ENCODE results near the gene UBQLN1.

UBQLN1 gene

DNA sequence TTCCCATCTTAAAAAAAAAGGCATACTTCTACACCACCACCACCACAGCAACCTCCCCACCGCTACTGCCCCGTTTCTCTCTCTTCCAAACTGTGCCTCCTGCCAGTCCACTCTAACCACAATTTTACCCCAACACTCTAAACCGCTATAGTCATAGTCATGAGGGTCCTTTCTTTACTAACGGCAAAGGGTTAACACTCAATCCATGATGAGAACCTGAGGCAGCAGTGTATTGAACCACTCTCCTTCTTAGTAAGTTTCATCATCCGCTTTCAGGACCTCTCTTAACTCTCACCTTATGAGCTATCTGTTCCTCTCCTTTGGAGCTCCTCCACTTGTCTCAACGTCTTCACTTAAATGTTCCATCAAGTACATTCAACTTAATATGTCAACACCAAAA, 50.8 kb downstream of the UBQLN1 start:
- 93 to 96% methylated on average over 6 of the region's 6 CpGs for WGBS, 2 experiments (ENCODE audit: insufficient coverage in 2 of 2)
- no peaks in the 10 kb centered on the region for H3K4me1 ChIP-seq (ENCODE audit: control insufficient read depth, insufficient read depth, low read length, poor library complexity, severe bottlenecking)
- H3K36me3 ChIP-seq (ENCODE audit: control insufficient read depth, insufficient read depth, low read length) = peaks cover 93% of the 10 kb centered on the region
- no peak overlapping the region for H3K4me3 ChIP-seq (ENCODE audit: extremely low read depth, insufficient read depth, low read length, poor library complexity, severe bottlenecking)
- no peak overlapping the region for H3K27ac ChIP-seq (ENCODE audit: low read depth, low read length, severe bottlenecking)
- H3K9me3 ChIP-seq (ENCODE audit: control insufficient read depth, low read length) = no peaks in the 10 kb centered on the region

DNA sequence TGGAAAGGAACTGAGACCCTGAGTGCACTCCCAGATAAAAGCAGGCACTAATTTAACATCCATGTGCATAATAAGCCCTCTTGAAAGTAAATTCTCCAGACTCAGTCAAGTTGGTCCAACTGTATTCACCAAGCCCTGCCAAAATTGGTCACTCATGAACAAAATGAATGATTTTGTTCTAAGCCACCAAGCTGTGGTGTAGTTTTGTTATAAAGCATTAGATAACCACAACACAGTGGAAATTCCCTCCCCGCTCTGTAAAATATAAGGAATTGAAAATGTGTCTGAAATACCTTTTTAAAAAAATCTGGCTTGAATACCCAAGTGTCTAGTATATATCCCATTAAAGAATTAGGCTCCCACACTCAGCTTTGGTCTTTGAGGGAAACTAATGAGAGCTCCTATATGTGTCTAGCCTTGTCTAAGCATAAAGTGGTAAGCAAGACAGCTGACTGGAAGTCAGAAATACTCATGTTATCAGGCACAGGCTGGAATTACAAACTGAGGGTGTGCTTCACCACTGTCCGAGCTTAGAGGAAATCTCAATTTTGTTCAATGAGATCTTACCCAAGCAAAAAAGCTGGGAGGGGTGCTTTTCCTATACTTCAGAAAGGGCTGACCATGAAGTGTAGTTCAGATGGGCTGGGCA, 51.6 kb downstream of the UBQLN1 start:
- Histone ChIP-seq H3K4me3 (ENCODE audit: extremely low read depth, insufficient read depth, low read length, poor library complexity, severe bottlenecking) (no peak overlapping the region), H3K9me3 (ENCODE audit: control insufficient read depth, low read length) (no peaks in the 10 kb centered on the region), H3K27ac (ENCODE audit: low read depth, low read length, severe bottlenecking) (no peak overlapping the region), H3K4me1 (ENCODE audit: control insufficient read depth, insufficient read depth, low read length, poor library complexity, severe bottlenecking) (no peaks in the 10 kb centered on the region), H3K36me3 (ENCODE audit: control insufficient read depth, insufficient read depth, low read length) (peaks cover 93% of the 10 kb centered on the region)
- WGBS, 2 experiments (ENCODE audit: insufficient coverage in 2 of 2) = 100% methylated on average over 1 of the region's 2 CpGs; no CpG with 5 or more reads in 1 of the 2 experiments

DNA sequence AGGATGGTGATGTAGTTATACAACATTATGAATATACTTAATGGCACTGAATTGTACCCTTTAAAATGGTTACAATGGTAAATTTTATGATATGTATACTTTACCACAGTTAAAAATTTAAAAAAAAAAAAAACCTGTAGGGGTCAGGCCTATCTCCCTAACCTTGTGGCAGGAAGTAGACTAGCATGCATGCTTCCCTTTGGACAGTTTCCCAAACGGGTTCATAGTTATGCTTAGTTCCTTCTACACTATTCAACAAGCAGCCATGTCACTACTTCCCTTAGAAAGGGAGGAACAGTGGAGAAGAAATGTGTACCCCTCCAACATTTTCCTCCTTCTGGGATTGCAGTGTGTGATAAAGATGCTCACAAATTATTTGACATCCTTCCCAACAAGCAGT, 52.3 kb downstream of the UBQLN1 start:
- WGBS, 2 experiments (ENCODE audit: insufficient coverage in 2 of 2) = 100% methylated on average over 1 of the region's 1 CpG; no CpG with 5 or more reads in 1 of the 2 experiments
- H3K36me3 ChIP-seq (ENCODE audit: control insufficient read depth, insufficient read depth, low read length) = peaks cover 93% of the 10 kb centered on the region
- H3K27ac ChIP-seq (ENCODE audit: low read depth, low read length, severe bottlenecking) = no peak overlapping the region
- H3K9me3 ChIP-seq (ENCODE audit: control insufficient read depth, low read length) = no peaks in the 10 kb centered on the region
- H3K4me1 ChIP-seq (ENCODE audit: control insufficient read depth, insufficient read depth, low read length, poor library complexity, severe bottlenecking) = no peaks in the 10 kb centered on the region
- no peak overlapping the region for H3K4me3 ChIP-seq (ENCODE audit: extremely low read depth, insufficient read depth, low read length, poor library complexity, severe bottlenecking)

DNA sequence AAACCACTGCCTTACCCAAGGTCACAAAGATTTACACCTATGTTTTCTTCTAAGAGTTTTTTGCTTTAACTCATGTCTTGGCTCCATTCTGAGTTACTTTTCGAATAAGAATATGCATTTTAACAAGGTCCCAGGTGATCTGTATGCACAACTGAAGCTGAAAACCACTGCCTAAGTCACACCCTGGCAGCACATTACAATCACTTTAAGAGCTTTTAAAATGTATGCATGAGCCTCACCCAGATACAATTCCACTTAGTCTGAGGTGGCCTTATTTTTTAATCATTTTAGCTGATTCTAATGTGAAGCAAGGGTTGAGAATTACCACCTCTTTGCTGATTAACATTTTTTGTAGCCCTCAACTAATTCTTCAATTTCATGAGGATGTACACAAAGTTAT, 55.3 kb downstream of the UBQLN1 start:
- Histone ChIP-seq H3K4me1 (ENCODE audit: control insufficient read depth, insufficient read depth, low read length, poor library complexity, severe bottlenecking) (no peaks in the 10 kb centered on the region), H3K36me3 (ENCODE audit: control insufficient read depth, insufficient read depth, low read length) (peaks cover 78% of the 10 kb centered on the region), H3K27ac (ENCODE audit: low read depth, low read length, severe bottlenecking) (no peak overlapping the region), H3K9me3 (ENCODE audit: control insufficient read depth, low read length) (no peaks in the 10 kb centered on the region), H3K4me3 (ENCODE audit: extremely low read depth, insufficient read depth, low read length, poor library complexity, severe bottlenecking) (no peak overlapping the region)
- 90 to 100% methylated on average over 1 of the region's 1 CpG for WGBS, 2 experiments (ENCODE audit: insufficient coverage in 2 of 2)

DNA sequence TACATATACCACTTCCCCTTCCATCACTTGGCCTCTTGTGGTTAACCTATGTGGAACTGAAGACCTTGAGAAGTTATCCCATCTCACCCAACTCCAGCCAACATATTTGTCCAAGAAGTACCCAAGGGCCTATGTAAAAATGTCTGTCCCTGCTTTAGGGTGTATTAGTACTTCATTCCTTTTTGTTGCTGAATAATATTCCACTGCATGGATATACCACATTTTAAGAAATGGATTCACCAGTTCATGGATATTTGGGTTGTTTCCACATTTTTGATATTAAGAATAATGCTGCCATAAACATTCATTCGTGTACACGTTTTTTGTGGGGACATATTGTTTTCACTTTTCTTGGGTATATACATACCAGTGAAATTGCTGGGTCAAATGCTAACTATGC, 56.2 kb downstream of the UBQLN1 start:
- peaks cover 78% of the 10 kb centered on the region for H3K36me3 ChIP-seq (ENCODE audit: control insufficient read depth, insufficient read depth, low read length)
- WGBS, 2 experiments (ENCODE audit: insufficient coverage in 2 of 2) = 90% methylated on average over 2 of the region's 2 CpGs; no CpG with 5 or more reads in 1 of the 2 experiments

DNA sequence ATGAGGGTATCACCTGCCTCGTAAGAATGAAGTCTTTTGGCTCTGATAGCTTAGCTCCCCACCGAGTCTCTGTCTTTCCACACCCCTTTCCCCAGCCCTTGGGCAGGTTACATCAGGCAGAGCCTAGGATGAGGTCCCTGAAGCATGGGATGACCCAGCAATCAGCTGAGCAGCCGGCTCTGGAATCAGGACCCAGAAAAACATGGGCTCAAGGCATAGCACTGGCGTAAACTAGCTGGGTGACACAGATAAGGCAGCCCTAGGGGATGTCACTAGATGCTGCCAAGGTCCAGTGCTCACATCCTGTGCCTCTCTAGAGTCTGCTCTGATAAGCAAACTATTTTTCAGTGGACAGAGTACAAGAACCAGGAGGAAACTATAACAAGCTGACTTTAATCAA, 58.2 kb downstream of the UBQLN1 start:
- H3K27ac ChIP-seq (ENCODE audit: low read depth, low read length, severe bottlenecking) = no peak overlapping the region
- no peaks in the 10 kb centered on the region for H3K9me3 ChIP-seq (ENCODE audit: control insufficient read depth, low read length)
- peaks cover 66% of the 10 kb centered on the region for H3K36me3 ChIP-seq (ENCODE audit: control insufficient read depth, insufficient read depth, low read length)
- no peak overlapping the region for H3K4me3 ChIP-seq (ENCODE audit: extremely low read depth, insufficient read depth, low read length, poor library complexity, severe bottlenecking)
- no peaks in the 10 kb centered on the region for H3K4me1 ChIP-seq (ENCODE audit: control insufficient read depth, insufficient read depth, low read length, poor library complexity, severe bottlenecking)
- 73 to 93% methylated on average over 4 of the region's 4 CpGs for WGBS, 2 experiments (ENCODE audit: insufficient coverage in 2 of 2)

More for the DNA sequence above, 56.2 kb downstream of the UBQLN1 start:
- H3K4me1 ChIP-seq (ENCODE audit: control insufficient read depth, insufficient read depth, low read length, poor library complexity, severe bottlenecking) = no peaks in the 10 kb centered on the region
- no peak overlapping the region for H3K4me3 ChIP-seq (ENCODE audit: extremely low read depth, insufficient read depth, low read length, poor library complexity, severe bottlenecking)
- no peak overlapping the region for H3K27ac ChIP-seq (ENCODE audit: low read depth, low read length, severe bottlenecking)
- no peaks in the 10 kb centered on the region for H3K9me3 ChIP-seq (ENCODE audit: control insufficient read depth, low read length)

DNA sequence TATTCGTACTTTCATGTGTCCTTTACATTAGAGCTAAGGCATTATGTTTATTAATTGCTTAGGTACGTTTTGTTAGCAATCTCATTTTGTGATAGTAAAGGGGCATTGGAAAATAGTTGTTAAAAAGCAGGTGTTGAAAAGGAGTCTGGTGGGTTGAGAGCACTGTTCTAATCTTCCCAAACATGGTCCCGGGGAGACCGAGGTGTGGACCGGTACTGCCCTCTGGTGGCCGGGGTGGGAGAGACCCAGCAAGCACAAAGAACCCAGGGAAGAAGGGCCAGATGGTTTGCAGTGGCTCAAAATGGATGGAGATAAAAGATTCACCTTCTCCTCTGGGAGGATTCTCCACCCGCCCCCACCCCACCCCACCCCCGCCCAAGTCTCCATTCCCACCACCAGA, 58.7 kb downstream of the UBQLN1 start:
- no peaks in the 10 kb centered on the region for H3K4me1 ChIP-seq (ENCODE audit: control insufficient read depth, insufficient read depth, low read length, poor library complexity, severe bottlenecking)
- no peak overlapping the region for H3K27ac ChIP-seq (ENCODE audit: low read depth, low read length, severe bottlenecking)
- peaks cover 63% of the 10 kb centered on the region for H3K36me3 ChIP-seq (ENCODE audit: control insufficient read depth, insufficient read depth, low read length)
- no peak overlapping the region for H3K4me3 ChIP-seq (ENCODE audit: extremely low read depth, insufficient read depth, low read length, poor library complexity, severe bottlenecking)
- WGBS, 2 experiments (ENCODE audit: insufficient coverage in 2 of 2) = 54 to 56% methylated on average over 5 of the region's 8 CpGs
- no peaks in the 10 kb centered on the region for H3K9me3 ChIP-seq (ENCODE audit: control insufficient read depth, low read length)

DNA sequence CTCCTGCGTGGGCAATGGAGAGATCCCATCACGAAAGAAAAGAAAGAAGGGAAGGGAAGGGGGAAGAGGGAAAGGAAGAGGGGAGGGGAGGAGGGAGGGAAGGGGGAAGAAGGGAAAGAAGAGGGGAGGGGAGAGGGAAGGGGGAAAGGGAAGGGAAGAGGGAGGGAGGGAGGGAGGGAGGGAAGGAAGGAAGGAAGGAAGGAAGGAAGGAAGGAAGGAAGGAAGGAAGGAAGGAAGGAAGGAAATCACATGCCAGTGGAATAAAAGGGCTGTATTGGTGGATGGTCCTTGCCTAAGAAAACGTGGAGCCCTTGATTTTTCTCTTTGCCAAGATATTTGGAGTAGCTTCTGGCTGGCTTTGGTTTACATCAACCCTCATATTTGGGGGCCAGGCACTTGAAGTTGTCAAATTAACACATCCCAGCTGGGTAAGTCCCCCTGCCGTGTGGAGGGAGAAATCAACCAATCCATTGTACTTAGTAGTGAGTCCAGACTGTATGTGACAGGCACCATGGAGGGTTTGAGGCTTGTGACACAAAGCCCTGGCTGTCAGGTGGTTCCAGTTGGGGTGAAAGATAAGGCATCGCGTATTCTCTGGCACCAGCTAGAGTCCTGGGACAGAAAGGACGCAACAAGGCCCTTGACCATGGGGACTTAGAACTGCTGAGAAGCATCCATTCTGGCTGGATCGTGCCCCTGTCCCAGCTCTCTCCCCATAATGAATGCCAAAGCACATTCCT, 61.1 kb downstream of the UBQLN1 start:
- 94 to 98% methylated on average over 5 to 7 of the region's 8 CpGs for WGBS, 2 experiments (ENCODE audit: insufficient coverage in 2 of 2)
- Histone ChIP-seq H3K4me1 (ENCODE audit: control insufficient read depth, insufficient read depth, low read length, poor library complexity, severe bottlenecking) (no peaks in the 10 kb centered on the region), H3K9me3 (ENCODE audit: control insufficient read depth, low read length) (no peaks in the 10 kb centered on the region), H3K27ac (ENCODE audit: low read depth, low read length, severe bottlenecking) (no peak overlapping the region), H3K4me3 (ENCODE audit: extremely low read depth, insufficient read depth, low read length, poor library complexity, severe bottlenecking) (no peak overlapping the region), H3K36me3 (ENCODE audit: control insufficient read depth, insufficient read depth, low read length) (peaks cover 48% of the 10 kb centered on the region)

DNA sequence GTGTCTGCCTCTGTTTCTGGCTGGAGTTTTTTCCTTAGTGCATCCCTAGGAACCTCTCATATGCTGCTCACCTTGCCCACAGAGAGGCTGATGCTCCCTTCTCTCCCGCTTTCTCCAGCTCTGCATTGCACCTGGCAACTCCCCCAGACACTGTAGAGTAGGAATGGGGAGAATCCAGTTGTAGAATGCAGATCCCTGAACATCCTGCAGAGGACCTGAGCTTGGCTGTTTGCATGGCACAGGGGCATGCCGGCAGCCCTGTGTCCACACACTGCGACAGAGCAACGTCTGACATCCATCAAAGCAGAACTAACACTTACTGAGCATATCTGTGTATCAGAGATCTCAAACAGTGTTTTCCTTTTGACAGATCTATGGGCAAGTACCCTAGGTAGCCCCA, 65.0 kb downstream of the UBQLN1 start:
- H3K4me3 ChIP-seq (ENCODE audit: extremely low read depth, insufficient read depth, low read length, poor library complexity, severe bottlenecking) = no peak overlapping the region
- 89 to 100% methylated on average over 3 of the region's 4 CpGs for WGBS, 2 experiments (ENCODE audit: insufficient coverage in 2 of 2)
- H3K27ac ChIP-seq (ENCODE audit: low read depth, low read length, severe bottlenecking) = no peak overlapping the region
- no peaks in the 10 kb centered on the region for H3K9me3 ChIP-seq (ENCODE audit: control insufficient read depth, low read length)
- H3K36me3 ChIP-seq (ENCODE audit: control insufficient read depth, insufficient read depth, low read length) = peaks cover 29% of the 10 kb centered on the region
- H3K4me1 ChIP-seq (ENCODE audit: control insufficient read depth, insufficient read depth, low read length, poor library complexity, severe bottlenecking) = no peaks in the 10 kb centered on the region

DNA sequence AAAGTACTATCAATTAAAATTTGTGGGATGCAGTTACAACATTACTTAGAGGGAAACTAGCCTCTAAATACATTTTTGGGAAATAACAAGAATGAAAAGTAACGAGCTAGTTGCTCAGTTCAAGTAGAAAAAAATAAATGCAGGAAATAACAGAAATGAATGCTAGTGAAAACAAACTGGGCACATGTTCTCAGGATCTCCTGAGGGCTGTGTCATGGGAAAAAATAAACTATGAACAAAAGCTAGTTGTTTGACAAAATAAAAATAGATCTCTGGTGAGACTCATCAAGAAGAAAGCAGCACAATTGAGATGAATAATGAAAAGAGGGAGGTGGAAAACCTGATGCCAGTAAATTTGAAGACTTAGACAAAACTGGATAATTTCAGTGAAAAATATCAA, 68.5 kb downstream of the UBQLN1 start:
- Histone ChIP-seq H3K4me1 (ENCODE audit: control insufficient read depth, insufficient read depth, low read length, poor library complexity, severe bottlenecking) (no peaks in the 10 kb centered on the region), H3K27ac (ENCODE audit: low read depth, low read length, severe bottlenecking) (no peak overlapping the region), H3K4me3 (ENCODE audit: extremely low read depth, insufficient read depth, low read length, poor library complexity, severe bottlenecking) (no peak overlapping the region), H3K36me3 (ENCODE audit: control insufficient read depth, insufficient read depth, low read length) (peaks cover 8% of the 10 kb centered on the region), H3K9me3 (ENCODE audit: control insufficient read depth, low read length) (no peaks in the 10 kb centered on the region)
- WGBS, 2 experiments (ENCODE audit: insufficient coverage in 2 of 2) = 86 to 100% methylated on average over 1 of the region's 1 CpG

DNA sequence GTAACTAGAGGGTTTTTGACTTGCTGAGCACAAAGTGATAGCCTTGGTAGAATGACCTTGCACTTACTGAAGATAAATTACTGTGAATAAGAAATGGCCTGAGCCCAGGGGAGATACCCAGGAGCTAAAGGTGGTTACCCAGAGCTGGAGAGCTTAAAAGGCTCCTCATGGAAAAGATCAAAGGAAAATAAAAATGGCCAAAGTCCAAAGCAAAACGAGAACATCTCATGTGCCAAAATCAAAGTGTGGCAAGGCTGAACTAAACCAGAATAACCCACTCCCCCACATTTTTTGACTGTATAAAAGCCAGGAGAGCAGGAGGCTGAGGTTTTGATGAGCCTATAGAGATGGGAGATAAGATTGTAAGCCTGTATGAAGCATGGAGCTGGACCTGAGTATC, 70.4 kb downstream of the UBQLN1 start:
- WGBS, 2 experiments (ENCODE audit: insufficient coverage in 2 of 2) = no CpG with 5 or more reads among the region's 1 CpG
- H3K9me3 ChIP-seq (ENCODE audit: control insufficient read depth, low read length) = no peaks in the 10 kb centered on the region
- peaks cover 6% of the 10 kb centered on the region for H3K36me3 ChIP-seq (ENCODE audit: control insufficient read depth, insufficient read depth, low read length)
- no peak overlapping the region for H3K4me3 ChIP-seq (ENCODE audit: extremely low read depth, insufficient read depth, low read length, poor library complexity, severe bottlenecking)
- no peaks in the 10 kb centered on the region for H3K4me1 ChIP-seq (ENCODE audit: control insufficient read depth, insufficient read depth, low read length, poor library complexity, severe bottlenecking)
- no peak overlapping the region for H3K27ac ChIP-seq (ENCODE audit: low read depth, low read length, severe bottlenecking)
